ENCODE measurements around the gene PRKAA2.

The PRKAA2 gene

GRCh38 chr1:56666112-56666608, 21.0 kb downstream of the PRKAA2 start:
- no peaks in the 10 kb centered on the region for H4K20me1 ChIP-seq (ENCODE audit: control insufficient read depth, insufficient read depth, low read depth, low read length)
- no peak overlapping the region for H3K27ac ChIP-seq (ENCODE audit: low read depth, low read length)
- no peaks in the 10 kb centered on the region for H3F3A ChIP-seq (ENCODE audit: control insufficient read depth, insufficient read depth)
- H3K9me2 ChIP-seq (replicated peaks; ENCODE audit: control insufficient read depth, low read length), result no peaks in the 10 kb centered on the region
- H3K36me3 ChIP-seq (ENCODE audit: control insufficient read depth, low read length), result no peaks in the 10 kb centered on the region
- no peaks in the 10 kb centered on the region for H3K4me1 ChIP-seq (ENCODE audit: control insufficient read depth, low read length)
- H3K27me3 ChIP-seq (ENCODE audit: control insufficient read depth, low read length), result no peaks in the 10 kb centered on the region
- no peaks in the 10 kb centered on the region for H3K9me3 ChIP-seq (ENCODE audit: control insufficient read depth, insufficient read depth, low read length)
- H3K4me2 ChIP-seq (ENCODE audit: low read length), result no peak overlapping the region
- H3K79me2 ChIP-seq (ENCODE audit: control insufficient read depth, low read length), result no peaks in the 10 kb centered on the region
- no peak overlapping the region for H3K4me3 ChIP-seq (ENCODE audit: low read length)
- TF ChIP-seq CTCF (IDR thresholded peaks at IDR 0.05; ENCODE audit: low read depth, low read length, poor library complexity, severe bottlenecking), result no peak
- TF ChIP-seq EZH2phosphoT487 (IDR thresholded peaks at IDR 0.05; ENCODE audit: borderline replicate concordance, low read length), result no peak

- Histone ChIP-seq H3K4me2 (ENCODE audit: low read length) (no peak overlapping the region), H3K4me3 (ENCODE audit: low read length) (no peak overlapping the region), H3K79me2 (ENCODE audit: control insufficient read depth, low read length) (no peaks in the 10 kb centered on the region), H3K4me1 (ENCODE audit: control insufficient read depth, low read length) (no peaks in the 10 kb centered on the region), H3K27ac (ENCODE audit: low read depth, low read length) (no peak overlapping the region), H3K27me3 (ENCODE audit: control insufficient read depth, low read length) (no peaks in the 10 kb centered on the region), H4K20me1 (ENCODE audit: control insufficient read depth, insufficient read depth, low read depth, low read length) (no peaks in the 10 kb centered on the region), H3K9me3 (ENCODE audit: control insufficient read depth, insufficient read depth, low read length) (no peaks in the 10 kb centered on the region), H3K9me2 (replicated peaks; ENCODE audit: control insufficient read depth, low read length) (no peaks in the 10 kb centered on the region), H3F3A (ENCODE audit: control insufficient read depth, insufficient read depth) (no peaks in the 10 kb centered on the region), H3K36me3 (ENCODE audit: control insufficient read depth, low read length) (no peaks in the 10 kb centered on the region)
- TF ChIP-seq CTCF (IDR thresholded peaks at IDR 0.05; ENCODE audit: low read depth, low read length, poor library complexity, severe bottlenecking), result no peak
- TF ChIP-seq EZH2phosphoT487 (IDR thresholded peaks at IDR 0.05; ENCODE audit: borderline replicate concordance, low read length), result no peak
Measured at GRCh38 chr1:56670350-56670749, 25.2 kb downstream of the PRKAA2 start.

- no peak overlapping the region for H3K4me2 ChIP-seq (ENCODE audit: low read length)
- no peaks in the 10 kb centered on the region for H3K9me3 ChIP-seq (ENCODE audit: control insufficient read depth, insufficient read depth, low read length)
- no peaks in the 10 kb centered on the region for H3K27me3 ChIP-seq (ENCODE audit: control insufficient read depth, low read length)
- no peaks in the 10 kb centered on the region for H3K36me3 ChIP-seq (ENCODE audit: control insufficient read depth, low read length)
- no peaks in the 10 kb centered on the region for H3K9me2 ChIP-seq (replicated peaks; ENCODE audit: control insufficient read depth, low read length)
- H4K20me1 ChIP-seq (ENCODE audit: control insufficient read depth, insufficient read depth, low read depth, low read length), result no peaks in the 10 kb centered on the region
- TF ChIP-seq CTCF (IDR thresholded peaks at IDR 0.05; ENCODE audit: low read depth, low read length, poor library complexity, severe bottlenecking) (no peak), EZH2phosphoT487 (IDR thresholded peaks at IDR 0.05; ENCODE audit: borderline replicate concordance, low read length) (no peak)
- no peaks in the 10 kb centered on the region for H3K79me2 ChIP-seq (ENCODE audit: control insufficient read depth, low read length)
- no peaks in the 10 kb centered on the region for H3K4me1 ChIP-seq (ENCODE audit: control insufficient read depth, low read length)
- H3F3A ChIP-seq (ENCODE audit: control insufficient read depth, insufficient read depth), result no peaks in the 10 kb centered on the region
- H3K27ac ChIP-seq (ENCODE audit: low read depth, low read length), result no peak overlapping the region
- H3K4me3 ChIP-seq (ENCODE audit: low read length), result no peak overlapping the region
Measured at GRCh38 chr1:56671085-56671484, 26.0 kb downstream of the PRKAA2 start.
